SK-N-SH (cell line): Measurements from ENCODE around the gene DEPDC5. TPM values are rescaled to one million over a fixed set of nuclear protein-coding genes. Genes with fewer than 3 reads are reported as not detected.

Experiments used
- CTCF ChIA-PET: fragments of 300-600, 350-600 bp; formaldehyde crosslinking; extraction: SDS; loops from one replicate; lab custom pipeline; 2021; lab: Yijun Ruan, JAX
- POLR2A ChIA-PET: fragments of 350-600 bp; sonication (Branson Sonifier 250); formaldehyde crosslinking; extraction: SDS; loops from one replicate; lab custom pipeline; 2020; ENCODE audit warnings: antibody characterized with exemption, inconsistent platforms; lab: Yijun Ruan, JAX
- DNase-seq: peaks from one replicate; pipeline ENCODE4 v3.0.0; 2012
- H2AFZ ChIP-seq: fragments of 200-600 bp; sonication (generic); 2 replicates; pipeline ENCODE4 v1.8.1; 2016; ENCODE audit warnings: antibody characterized with exemption, mild to moderate bottlenecking, low read depth
- H3F3A ChIP-seq: fragments of 200-600 bp; sonication (generic); replicated peaks from 2 replicates; pipeline ENCODE3; 2016; ENCODE audit warnings: antibody characterized with exemption, mild to moderate bottlenecking; ENCODE audit not compliant: insufficient read depth
- H3K27ac ChIP-seq, 2 experiments: fragments of 200-500 bp in 1 of 2; fragments of 200-600 bp in 1 of 2; sonication (Bioruptor generic) in 1 of 2; sonication (generic), shearing (Covaris generic) in 1 of 2; 2 replicates each; pipeline versions ENCODE4 v1.5.1 to v1.6.1; 2014 to 2016; ENCODE audit warnings: low read depth in 2 of 2, inconsistent platforms in 1 of 2, low read length in 1 of 2, mild to moderate bottlenecking in 1 of 2, mixed read lengths in 1 of 2
- H3K27me3 ChIP-seq: fragments of 200-600 bp; sonication (generic), shearing (Covaris generic); 2 replicates; pipeline ENCODE4 v1.6.1; 2016; ENCODE audit warnings: mixed run types; ENCODE audit not compliant: insufficient read depth
- H3K36me3 ChIP-seq, 2 experiments: fragments of 200-500 bp in 1 of 2; fragments of 200-600 bp in 1 of 2; sonication (Bioruptor generic) in 1 of 2; sonication (generic) in 1 of 2; replicated peaks in 1 of 2; 2 replicates each; pipeline versions ENCODE3 to v1.5.1; 2014 to 2016; ENCODE audit warnings: low read length in 1 of 2, mild to moderate bottlenecking in 1 of 2; ENCODE audit not compliant: insufficient read depth in 2 of 2, control insufficient read depth in 1 of 2
- H3K4me1 ChIP-seq, 2 experiments: fragments of 200-500 bp in 1 of 2; fragments of 200-600 bp in 1 of 2; sonication (Bioruptor generic) in 1 of 2; sonication (generic), shearing (Covaris generic) in 1 of 2; 2 replicates each; pipeline versions ENCODE4 v1.5.1 to v1.6.1; 2014 to 2016; ENCODE audit warnings: low read depth in 1 of 2, low read length in 1 of 2, mixed run types in 1 of 2; ENCODE audit not compliant: insufficient read depth in 2 of 2, control insufficient read depth in 1 of 2
- H3K4me2 ChIP-seq: fragments of 200-600 bp; sonication (generic), shearing (Covaris generic); 2 replicates; pipeline ENCODE4 v1.6.1; 2017; ENCODE audit warnings: mixed run types
- H3K4me3 ChIP-seq, 2 experiments: fragments of 200-500 bp in 1 of 2; fragments of 200-600 bp in 1 of 2; sonication (Bioruptor generic) in 1 of 2; sonication (generic), shearing (Covaris generic) in 1 of 2; 2 replicates each; pipeline versions ENCODE4 v1.5.1 to v1.8.1; 2014 to 2016; ENCODE audit warnings: low read depth in 2 of 2, inconsistent platforms in 1 of 2, low read length in 1 of 2, mild to moderate bottlenecking in 1 of 2, mixed read lengths in 1 of 2, moderate library complexity in 1 of 2
- H3K79me2 ChIP-seq: fragments of 200-600 bp; sonication (generic); 2 replicates; pipeline ENCODE4 v1.8.1; 2017; ENCODE audit warnings: mild to moderate bottlenecking; ENCODE audit not compliant: insufficient read depth
- H3K9ac ChIP-seq: fragments of 200-600 bp; sonication (generic); 2 replicates; pipeline ENCODE4 v1.6.1; 2017; ENCODE audit warnings: mixed run types
- H3K9me2 ChIP-seq: fragments of 200-600 bp; sonication (generic); 2 replicates; pipeline ENCODE4 v1.6.1; 2017; ENCODE audit warnings: mixed run types
- H3K9me3 ChIP-seq: fragments of 200-600 bp; sonication (generic); 2 replicates; pipeline ENCODE4 v1.6.1; 2017; ENCODE audit warnings: mixed run types, mild to moderate bottlenecking, moderate library complexity
- H4K20me1 ChIP-seq: fragments of 200-600 bp; sonication (generic); 2 replicates; pipeline ENCODE4 v1.6.1; 2017; ENCODE audit warnings: mild to moderate bottlenecking, mixed run types; ENCODE audit not compliant: insufficient read depth
- CHD2 ChIP-seq: fragments of 150-350 bp; IDR thresholded peaks from 2 replicates; pipeline ENCODE4 v1.6.1; 2018; ENCODE audit warnings: low read length; ENCODE audit not compliant: partially characterized antibody
- EP300 ChIP-seq, 2 experiments: IDR thresholded peaks; 2 replicates each; pipeline versions ENCODE4 v1.4.0 to v1.6.1; 2012; ENCODE audit warnings: borderline replicate concordance in 1 of 2, low read depth in 1 of 2, low read length in 1 of 2
- FOSL2 ChIP-seq: IDR thresholded peaks from 2 replicates; pipeline ENCODE4 v1.4.0; 2012; ENCODE audit warnings: low read depth, mild to moderate bottlenecking, moderate library complexity, borderline replicate concordance
- FOXJ3 ChIP-seq: sonication (generic); formaldehyde crosslinking; IDR thresholded peaks from 2 replicates; pipeline ENCODE4 v1.5.1; 2020; ENCODE audit warnings: mild to moderate bottlenecking, missing genetic modification reagents
- FOXM1 ChIP-seq: IDR thresholded peaks from 2 replicates; pipeline ENCODE4 v1.4.0; 2012; ENCODE audit warnings: low read depth, mild to moderate bottlenecking
- GABPA ChIP-seq: IDR thresholded peaks from 2 replicates; pipeline ENCODE4 v1.4.0; 2012; ENCODE audit warnings: low read depth, mild to moderate bottlenecking
- JUND ChIP-seq: IDR thresholded peaks from 2 replicates; pipeline ENCODE4 v1.4.0; 2012
- NFIC ChIP-seq: IDR thresholded peaks from 2 replicates; pipeline ENCODE4 v1.4.0; 2012; ENCODE audit warnings: borderline replicate concordance
- NRF1 ChIP-seq: IDR thresholded peaks from 2 replicates; pipeline ENCODE4 v1.6.1; 2012; ENCODE audit warnings: low read depth, mild to moderate bottlenecking, low read length
- POLR2AphosphoS5 ChIP-seq: IDR thresholded peaks from 2 replicates; pipeline ENCODE4 v1.6.1; 2012; ENCODE audit warnings: low read depth, low read length
- RAD21 ChIP-seq: IDR thresholded peaks from 2 replicates; pipeline ENCODE4 v1.6.1; 2012; ENCODE audit warnings: mild to moderate bottlenecking, low read length
- SIN3A ChIP-seq: IDR thresholded peaks from 2 replicates; pipeline ENCODE4 v1.6.1; 2012; ENCODE audit warnings: low read depth, mild to moderate bottlenecking, low read length, moderate library complexity, borderline replicate concordance
- SMC3 ChIP-seq: IDR thresholded peaks from 2 replicates; pipeline ENCODE4 v1.6.1; 2012; ENCODE audit warnings: low read depth, low read length, improper control_type of control experiment
- TAF1 ChIP-seq: IDR thresholded peaks from 2 replicates; pipeline ENCODE4 v1.6.1; 2012; ENCODE audit warnings: low read depth, mild to moderate bottlenecking, low read length, moderate library complexity, borderline replicate concordance
- TCF12 ChIP-seq: IDR thresholded peaks from 2 replicates; pipeline ENCODE4 v1.4.0; 2012
- USF1 ChIP-seq: IDR thresholded peaks from 2 replicates; pipeline ENCODE4 v1.4.0; 2012; ENCODE audit warnings: low read depth, borderline replicate concordance
- USF2 ChIP-seq: fragments of 150-350 bp; IDR thresholded peaks from 2 replicates; pipeline ENCODE4 v1.6.1; 2017; ENCODE audit warnings: antibody characterized with exemption, low read length, low read depth, borderline replicate concordance
- YY1 ChIP-seq: IDR thresholded peaks from 2 replicates; pipeline ENCODE4 v1.4.0; 2012; ENCODE audit warnings: low read depth, mild to moderate bottlenecking
- WGBS: methylation state at CpG from one replicate; pipeline ENCODE4 v1.1.6; 2017; ENCODE audit warnings: low lambda C conversion rate; 5-methylcytosine and 5-hydroxymethylcytosine counted together
- polyA plus RNA-seq, 3 experiments: library from polyadenylated mRNA; depleted of rRNA; stranded (reverse); fragments of >200 nt; gene quantifications; 2 replicates each; pipeline ENCODE4 v1.2.3, GENCODE V29; 2012
- TF ChIP-seq, protein P1 (sequence below): fragments of 200-600 bp; sonication (generic); IDR thresholded peaks from 2 replicates; pipeline ENCODE4 v1.6.1; 2017; ENCODE audit warnings: antibody characterized with exemption, mild to moderate bottlenecking, moderate library complexity

The DEPDC5 gene
- polyA plus RNA-seq, 1 of the 3 experiments (the other 2 are of a cell fraction), result 7.8 TPM

DNA sequence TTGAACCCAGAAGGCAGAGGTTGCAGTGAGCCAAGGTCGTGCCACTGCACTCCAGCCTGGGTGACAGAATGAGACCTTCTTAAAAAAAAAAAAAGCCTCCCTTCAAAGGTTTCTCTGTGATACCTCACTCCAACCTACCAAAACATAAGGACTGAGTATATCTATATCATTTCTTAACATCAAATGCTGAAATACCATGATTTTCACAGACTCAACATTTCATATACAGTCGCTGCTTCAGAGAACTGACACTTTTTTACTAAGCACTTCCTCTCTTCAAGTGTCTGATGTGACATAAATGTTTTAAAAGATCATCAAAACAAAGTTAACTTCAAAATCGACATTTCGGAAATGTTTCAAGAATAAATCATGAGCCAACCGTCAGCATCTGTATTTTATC is 15.9 kb upstream of the DEPDC5 start:
- Histone ChIP-seq H3K4me1 (peaks cover 4 to 8% of the 10 kb centered on the region in 2 experiments; a peak in 2 of 4 replicates), H3K79me2 (peaks cover 97% of the 10 kb centered on the region), H3K27ac (no peak overlapping the region), H3K4me2 (no peak overlapping the region), H3K9me3 (no peaks in the 10 kb centered on the region), H3K9me2 (no peaks in the 10 kb centered on the region), H4K20me1 (peaks cover 11% of the 10 kb centered on the region; the same call in 1 of the 2 replicates), H3K4me3 (no peak overlapping the region), H3K27me3 (no peaks in the 10 kb centered on the region), H3K36me3 (peaks cover 17 to 28% of the 10 kb centered on the region in 2 experiments), H3F3A (no peaks in the 10 kb centered on the region), H2AFZ (no peak overlapping the region), H3K9ac (no peak overlapping the region)
- ChIA-PET POLR2A (interaction anchor here (2.0 kb wide), 1 partner anchor 12 kb away, joined by 5 read pairs; the partner anchor contains the start of gene PRR14L), CTCF (interaction anchor here (0.7 to 1.8 kb wide), 3 partner anchors 61 to 176 kb away, joined by 3 to 9 read pairs (median 4); no protein-coding TSS in a partner anchor)
- WGBS, result 94% methylated on average over 5 of the region's 5 CpGs
- TF ChIP-seq EP300 (IDR thresholded peaks at IDR 0.05; ENCODE audit: borderline replicate concordance in 1 of 2, low read depth in 1 of 2, low read length in 1 of 2) (no peak), YY1 (no peak), NRF1 (no peak), FOSL2 (no peak), TAF1 (no peak)
- DNase-seq, result no peak

GRCh38 chr22:31738566-31738965 is 15.3 kb upstream of the DEPDC5 start:
- no peak overlapping the region; a peak in 1 of 4 replicates for H3K27ac ChIP-seq
- ChIA-PET CTCF (interaction anchor here (0.6 to 1.8 kb wide), 4 partner anchors 62 to 233 kb away, joined by 3 to 9 read pairs (median 4); no protein-coding TSS in a partner anchor), POLR2A (interaction anchor here (2.0 kb wide), 1 partner anchor 12 kb away, joined by 5 read pairs; the partner anchor contains the start of gene PRR14L)
- peaks cover 15% of the 10 kb centered on the region; the same call in 1 of the 2 replicates for H4K20me1 ChIP-seq
- WGBS, result 88% methylated on average over 2 of the region's 2 CpGs
- H3K9me3 ChIP-seq, result no peaks in the 10 kb centered on the region
- H3K79me2 ChIP-seq, result peaks cover 100% of the 10 kb centered on the region
- H2AFZ ChIP-seq, result no peak overlapping the region
- no peak overlapping the region for H3K9ac ChIP-seq
- H3K4me1 ChIP-seq, result peaks cover 4 to 8% of the 10 kb centered on the region in 2 experiments; a peak in 2 of 4 replicates
- no peak for DNase-seq
- peaks cover 3% of the 10 kb centered on the region for H3F3A ChIP-seq
- no peak overlapping the region for H3K4me2 ChIP-seq
- peaks cover 17 to 28% of the 10 kb centered on the region in 2 experiments for H3K36me3 ChIP-seq
- no peak overlapping the region for H3K4me3 ChIP-seq
- no peaks in the 10 kb centered on the region for H3K9me2 ChIP-seq
- no peaks in the 10 kb centered on the region for H3K27me3 ChIP-seq
- TF ChIP-seq USF1 (no peak), RAD21 (peak; percentile 44; the same call in 1 of the 2 replicates)

DNA sequence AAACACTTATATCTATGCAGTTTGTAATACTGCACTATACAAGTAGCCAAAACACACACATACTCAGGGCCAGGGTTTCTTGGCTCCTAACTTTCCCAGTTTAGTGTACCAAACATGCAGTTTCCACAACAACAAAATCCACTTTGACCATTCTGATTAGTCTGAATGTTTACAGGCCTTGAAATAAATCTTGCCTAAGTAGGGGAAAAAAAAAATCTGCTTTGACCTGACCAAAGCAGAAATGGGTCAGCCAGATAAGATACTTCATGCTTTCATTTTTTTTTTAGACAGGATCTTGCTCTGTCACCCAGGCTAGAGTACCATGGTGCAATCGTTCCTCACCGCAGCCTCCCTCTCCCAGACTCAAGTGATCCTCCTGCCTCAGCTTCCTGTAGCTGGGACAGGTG is 14.0 kb upstream of the DEPDC5 start:
- POLR2A ChIA-PET, result interaction anchor here (2.0 kb wide), 1 partner anchor 11 kb away, joined by 5 read pairs; the partner anchor contains the start of gene PRR14L
- Histone ChIP-seq H3K36me3 (peaks cover 17 to 28% of the 10 kb centered on the region in 2 experiments), H3K79me2 (peaks cover 100% of the 10 kb centered on the region), H4K20me1 (peaks cover 18% of the 10 kb centered on the region; the same call in 1 of the 2 replicates), H3K4me3 (no peak overlapping the region), H3K9ac (no peak overlapping the region), H3K9me2 (no peaks in the 10 kb centered on the region), H3K4me1 (peaks cover 0 to 7% of the 10 kb centered on the region in 2 experiments; a peak in 2 of 4 replicates), H3K27ac (no peak overlapping the region), H2AFZ (no peak overlapping the region), H3K27me3 (no peaks in the 10 kb centered on the region), H3K9me3 (no peaks in the 10 kb centered on the region), H3K4me2 (no peak overlapping the region), H3F3A (peaks cover 3% of the 10 kb centered on the region)
- 96% methylated on average over 2 of the region's 2 CpGs for WGBS
- CTCF ChIA-PET, result interaction anchor here (1.7 to 1.8 kb wide), 2 partner anchors 63 to 74 kb away, joined by 4 to 9 read pairs; no protein-coding TSS in a partner anchor
- DNase-seq, result no peak
- no peak for TF ChIP-seq GABPA
- no peak for TF ChIP-seq RAD21
- TF ChIP-seq, protein P1, sequence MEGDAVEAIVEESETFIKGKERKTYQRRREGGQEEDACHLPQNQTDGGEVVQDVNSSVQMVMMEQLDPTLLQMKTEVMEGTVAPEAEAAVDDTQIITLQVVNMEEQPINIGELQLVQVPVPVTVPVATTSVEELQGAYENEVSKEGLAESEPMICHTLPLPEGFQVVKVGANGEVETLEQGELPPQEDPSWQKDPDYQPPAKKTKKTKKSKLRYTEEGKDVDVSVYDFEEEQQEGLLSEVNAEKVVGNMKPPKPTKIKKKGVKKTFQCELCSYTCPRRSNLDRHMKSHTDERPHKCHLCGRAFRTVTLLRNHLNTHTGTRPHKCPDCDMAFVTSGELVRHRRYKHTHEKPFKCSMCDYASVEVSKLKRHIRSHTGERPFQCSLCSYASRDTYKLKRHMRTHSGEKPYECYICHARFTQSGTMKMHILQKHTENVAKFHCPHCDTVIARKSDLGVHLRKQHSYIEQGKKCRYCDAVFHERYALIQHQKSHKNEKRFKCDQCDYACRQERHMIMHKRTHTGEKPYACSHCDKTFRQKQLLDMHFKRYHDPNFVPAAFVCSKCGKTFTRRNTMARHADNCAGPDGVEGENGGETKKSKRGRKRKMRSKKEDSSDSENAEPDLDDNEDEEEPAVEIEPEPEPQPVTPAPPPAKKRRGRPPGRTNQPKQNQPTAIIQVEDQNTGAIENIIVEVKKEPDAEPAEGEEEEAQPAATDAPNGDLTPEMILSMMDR, result no peak
- TF ChIP-seq USF2, result no peak
- TF ChIP-seq SMC3, result no peak
- no peak for TF ChIP-seq JUND
- TF ChIP-seq SIN3A, result no peak
- no peak for TF ChIP-seq NFIC
- no peak for TF ChIP-seq POLR2AphosphoS5
- TF ChIP-seq FOXM1, result no peak
- TF ChIP-seq YY1, result no peak
- TF ChIP-seq TCF12, result no peak
- no peak for TF ChIP-seq EP300 (IDR thresholded peaks at IDR 0.05; ENCODE audit: borderline replicate concordance in 1 of 2, low read depth in 1 of 2, low read length in 1 of 2)
- TF ChIP-seq CHD2, result no peak
- TF ChIP-seq FOXJ3 (CRISPR knock-in tag), result no peak
